BJ (cell line): ENCODE results near the gene SYNRG. TPM values are rescaled to one million over a fixed set of nuclear protein-coding genes. Genes with fewer than 3 reads are reported as not detected.

Source experiments
- CTCF ChIA-PET: fragments of 350-600 bp; formaldehyde crosslinking; extraction: SDS; loops from one replicate; lab custom pipeline; 2021; ENCODE audit warnings: antibody characterized with exemption, inconsistent platforms; lab: Yijun Ruan, JAX
- POLR2A ChIA-PET: fragments of 300-600 bp; sonication (Branson Sonifier 250); formaldehyde crosslinking; extraction: SDS; loops from one replicate; lab custom pipeline; 2021; ENCODE audit warnings: antibody characterized with exemption; lab: Charles Lee
- DNase-seq: peaks from one replicate; pipeline ENCODE4 v3.0.0-alpha.2; 2011; ENCODE audit warnings: low read depth
- H3K27me3 ChIP-seq: 2 replicates; pipeline ENCODE4 v1.6.0; 2011; ENCODE audit warnings: low read length; ENCODE audit not compliant: control insufficient read depth, insufficient read depth
- H3K36me3 ChIP-seq: 2 replicates; pipeline ENCODE4 v1.5.1; 2011; ENCODE audit warnings: low read length; ENCODE audit not compliant: control insufficient read depth, insufficient read depth
- H3K4me3 ChIP-seq: 2 replicates; pipeline ENCODE4 v1.5.1; 2011; ENCODE audit warnings: low read depth, mild to moderate bottlenecking, control low read depth, low read length
- polyA plus RNA-seq: library from polyadenylated mRNA; depleted of rRNA; stranded (reverse); fragments of >200 nt; gene quantifications from 2 replicates; pipeline ENCODE4 v1.2.3, GENCODE V29; 2011
- TF ChIP-seq, protein P1 (sequence below): IDR thresholded peaks from 2 replicates; pipeline ENCODE4 v1.5.1; 2011; ENCODE audit warnings: low read depth, mild to moderate bottlenecking, control low read depth, inconsistent platforms, low read length, moderate library complexity; ENCODE audit not compliant: insufficient read depth

SYNRG gene
- polyA plus RNA-seq, 1 experiment = 10.2 TPM

DNA sequence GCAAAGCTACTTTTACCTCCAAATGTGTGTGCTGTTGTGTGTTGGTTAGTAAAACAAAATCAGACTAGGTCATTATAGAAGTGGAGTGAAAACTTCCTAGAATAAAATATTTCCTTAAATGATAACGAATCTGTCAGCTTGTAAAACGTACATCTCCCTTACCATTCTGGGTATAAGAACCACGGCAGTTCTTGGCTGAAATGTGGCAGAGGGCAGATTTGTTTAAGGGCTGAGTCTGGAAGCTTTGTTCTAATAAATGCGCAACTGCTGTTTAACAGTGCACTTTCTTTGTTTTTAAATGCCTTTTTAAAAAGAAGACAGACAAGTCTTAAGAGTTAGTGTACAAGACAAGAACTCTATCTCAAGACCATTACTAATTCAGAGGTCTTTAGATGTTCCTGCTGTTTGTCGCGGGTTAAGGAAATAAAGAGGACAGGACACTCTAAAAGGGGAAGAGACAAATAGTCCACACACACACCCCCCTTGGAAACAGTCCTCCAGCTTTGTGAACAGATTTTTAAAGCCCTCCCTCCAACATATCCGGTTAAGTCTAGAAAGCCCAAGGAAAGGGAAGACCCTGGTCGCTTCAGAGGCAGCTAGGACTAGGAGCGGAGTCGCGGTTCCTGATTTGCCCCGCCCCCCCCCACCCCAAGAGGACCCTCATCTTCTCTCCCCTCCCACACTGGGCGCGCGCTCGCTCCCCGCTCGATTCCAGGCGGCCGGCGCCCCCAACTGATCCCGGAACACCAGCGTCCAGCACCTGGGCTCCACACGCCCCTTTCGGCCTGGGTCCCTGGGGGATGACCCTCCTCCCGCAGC is 658 bp downstream of the SYNRG start:
- ChIA-PET POLR2A (interaction anchor here (0.6 to 0.7 kb wide), 2 partner anchors 27 to 109 kb away, joined by 3 to 6 read pairs; no protein-coding TSS in a partner anchor), CTCF (interaction anchor here (0.6 to 3.4 kb wide), 7 partner anchors 9 to 235 kb away, joined by 3 to 12 read pairs (median 3); no protein-coding TSS in a partner anchor)
- H3K27me3 ChIP-seq = no peaks in the 10 kb centered on the region
- peak overlapping the region; percentile 91 for H3K4me3 ChIP-seq
- DNase-seq = no peak
- peaks cover 2% of the 10 kb centered on the region for H3K36me3 ChIP-seq
- TF ChIP-seq, protein P1, sequence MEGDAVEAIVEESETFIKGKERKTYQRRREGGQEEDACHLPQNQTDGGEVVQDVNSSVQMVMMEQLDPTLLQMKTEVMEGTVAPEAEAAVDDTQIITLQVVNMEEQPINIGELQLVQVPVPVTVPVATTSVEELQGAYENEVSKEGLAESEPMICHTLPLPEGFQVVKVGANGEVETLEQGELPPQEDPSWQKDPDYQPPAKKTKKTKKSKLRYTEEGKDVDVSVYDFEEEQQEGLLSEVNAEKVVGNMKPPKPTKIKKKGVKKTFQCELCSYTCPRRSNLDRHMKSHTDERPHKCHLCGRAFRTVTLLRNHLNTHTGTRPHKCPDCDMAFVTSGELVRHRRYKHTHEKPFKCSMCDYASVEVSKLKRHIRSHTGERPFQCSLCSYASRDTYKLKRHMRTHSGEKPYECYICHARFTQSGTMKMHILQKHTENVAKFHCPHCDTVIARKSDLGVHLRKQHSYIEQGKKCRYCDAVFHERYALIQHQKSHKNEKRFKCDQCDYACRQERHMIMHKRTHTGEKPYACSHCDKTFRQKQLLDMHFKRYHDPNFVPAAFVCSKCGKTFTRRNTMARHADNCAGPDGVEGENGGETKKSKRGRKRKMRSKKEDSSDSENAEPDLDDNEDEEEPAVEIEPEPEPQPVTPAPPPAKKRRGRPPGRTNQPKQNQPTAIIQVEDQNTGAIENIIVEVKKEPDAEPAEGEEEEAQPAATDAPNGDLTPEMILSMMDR = no peak

DNA sequence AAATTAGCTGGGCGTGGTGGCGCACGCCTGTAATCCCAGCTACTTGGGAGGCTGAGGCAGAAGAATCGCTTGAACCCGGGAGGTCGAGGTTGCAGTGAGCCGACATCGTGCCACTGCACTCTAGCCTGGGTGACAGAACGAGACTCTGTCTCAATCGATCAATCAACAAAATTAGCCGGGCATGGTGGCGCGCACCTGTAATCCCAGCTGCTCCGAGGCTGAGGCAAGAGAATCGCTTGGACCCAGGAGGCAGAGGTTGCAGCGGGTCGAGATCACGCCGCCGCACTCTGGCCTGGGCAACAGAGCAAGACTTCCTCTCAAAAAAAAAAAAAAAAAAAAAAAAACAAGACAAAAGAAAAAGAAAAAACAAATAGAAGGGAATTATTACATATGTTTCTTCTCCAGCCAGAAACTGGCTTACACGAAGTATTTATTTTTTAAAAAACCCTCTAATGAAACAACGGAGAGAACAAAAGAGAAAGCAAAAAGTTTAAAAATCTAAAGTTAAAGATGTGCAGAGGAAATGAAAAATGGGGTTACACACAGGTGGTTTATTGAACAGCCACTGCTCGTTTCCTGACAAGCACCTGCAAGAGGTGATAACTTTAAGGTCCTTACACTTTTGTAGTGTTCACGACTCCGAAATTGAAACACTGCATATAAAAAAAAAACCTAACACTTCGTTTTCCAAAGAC is 1.4 kb downstream of the SYNRG start:
- POLR2A ChIA-PET = interaction anchor here (0.6 to 0.7 kb wide), 2 partner anchors 26 to 110 kb away, joined by 3 to 6 read pairs; no protein-coding TSS in a partner anchor
- TF ChIP-seq, protein P1 = no peak
- no peak for DNase-seq
- Histone ChIP-seq H3K36me3 (no peaks in the 10 kb centered on the region), H3K27me3 (no peaks in the 10 kb centered on the region), H3K4me3 (peak overlapping the region; percentile 91)
- CTCF ChIA-PET = interaction anchor here (1.3 to 3.4 kb wide), 2 partner anchors 92 to 234 kb away, joined by 3 to 12 read pairs; no protein-coding TSS in a partner anchor

DNA sequence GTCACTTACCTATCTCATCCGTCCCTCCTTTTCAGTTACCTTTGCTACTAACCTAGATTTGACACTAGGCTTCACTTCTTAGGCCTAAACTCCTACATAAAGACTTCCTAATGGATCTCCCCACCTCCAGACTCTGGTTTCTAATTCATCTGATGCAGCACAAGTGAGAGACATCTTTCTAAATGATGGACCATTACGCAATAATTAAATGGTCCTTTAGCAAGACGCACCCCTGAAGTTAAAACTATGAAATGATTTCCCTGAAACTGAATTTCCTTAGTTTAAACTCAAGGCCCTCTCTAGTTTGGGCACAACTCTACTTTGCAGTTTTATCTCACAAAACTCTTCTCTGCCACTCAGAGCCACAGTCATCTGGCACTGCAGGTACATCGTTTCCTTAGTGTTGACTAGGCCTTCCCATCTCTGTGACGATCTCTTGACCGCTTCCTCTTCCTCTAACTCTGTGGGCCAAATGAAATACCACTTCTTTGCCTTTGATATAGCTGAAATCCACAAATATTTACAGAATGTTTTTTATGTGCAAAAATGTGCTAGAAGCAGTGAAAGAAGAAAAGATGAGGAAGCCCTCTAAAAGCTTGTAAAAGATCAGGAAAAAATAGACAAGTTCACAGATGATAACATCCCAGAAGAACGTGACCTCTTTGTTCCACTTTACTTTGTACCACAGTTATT is 3.3 kb downstream of the SYNRG start:
- Histone ChIP-seq H3K4me3 (no peak overlapping the region), H3K36me3 (no peaks in the 10 kb centered on the region), H3K27me3 (no peaks in the 10 kb centered on the region)
- TF ChIP-seq, protein P1 = no peak
- DNase-seq = peak; percentile 82
- POLR2A ChIA-PET = no interaction called here
- CTCF ChIA-PET = interaction anchor here (0.7 to 1.8 kb wide), 5 partner anchors 14 to 233 kb away, joined by 3 to 5 read pairs (median 3); no protein-coding TSS in a partner anchor

DNA sequence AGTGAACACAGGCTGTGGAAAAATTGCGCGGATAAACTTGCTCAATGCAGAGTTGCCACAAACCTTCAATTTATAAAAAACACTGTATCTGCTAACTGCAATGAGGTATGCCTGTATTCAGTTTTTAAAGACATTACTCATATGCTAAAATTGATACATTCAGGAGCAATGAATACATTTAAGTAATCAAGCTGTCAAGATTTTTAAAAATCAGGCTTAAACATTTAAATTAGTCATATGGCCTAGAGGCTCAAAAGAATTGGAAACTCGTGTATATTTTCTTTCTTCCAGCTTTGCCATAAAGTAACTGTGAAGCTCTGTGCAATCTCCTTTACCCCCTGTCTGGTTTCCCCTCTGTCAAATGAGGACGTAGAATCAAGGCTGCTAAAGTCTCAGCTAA is 4.1 kb downstream of the SYNRG start:
- DNase-seq = no peak
- CTCF ChIA-PET = interaction anchor here (1.5 to 1.8 kb wide), 3 partner anchors 14 to 232 kb away, joined by 3 to 5 read pairs (median 5); no protein-coding TSS in a partner anchor
- no peak overlapping the region for H3K4me3 ChIP-seq
- H3K27me3 ChIP-seq = no peaks in the 10 kb centered on the region
- POLR2A ChIA-PET = no interaction called here
- TF ChIP-seq, protein P1 = no peak
- H3K36me3 ChIP-seq = no peaks in the 10 kb centered on the region
